Anterior cingulate cortex (tissue), 58 donors: ENCODE results near the gene EXOC2.
"Not testable (repeated sequence)": the region's sequence is repeated elsewhere in the genome, so short reads cannot be mapped to it uniquely, and the experiment has no call there.

Source experiments
- DNase-seq, 58 donors: peaks; one replicate each; lab custom pipeline; 2025; lab: John Stamatoyannopoulos, UW

The EXOC2 gene

DNA sequence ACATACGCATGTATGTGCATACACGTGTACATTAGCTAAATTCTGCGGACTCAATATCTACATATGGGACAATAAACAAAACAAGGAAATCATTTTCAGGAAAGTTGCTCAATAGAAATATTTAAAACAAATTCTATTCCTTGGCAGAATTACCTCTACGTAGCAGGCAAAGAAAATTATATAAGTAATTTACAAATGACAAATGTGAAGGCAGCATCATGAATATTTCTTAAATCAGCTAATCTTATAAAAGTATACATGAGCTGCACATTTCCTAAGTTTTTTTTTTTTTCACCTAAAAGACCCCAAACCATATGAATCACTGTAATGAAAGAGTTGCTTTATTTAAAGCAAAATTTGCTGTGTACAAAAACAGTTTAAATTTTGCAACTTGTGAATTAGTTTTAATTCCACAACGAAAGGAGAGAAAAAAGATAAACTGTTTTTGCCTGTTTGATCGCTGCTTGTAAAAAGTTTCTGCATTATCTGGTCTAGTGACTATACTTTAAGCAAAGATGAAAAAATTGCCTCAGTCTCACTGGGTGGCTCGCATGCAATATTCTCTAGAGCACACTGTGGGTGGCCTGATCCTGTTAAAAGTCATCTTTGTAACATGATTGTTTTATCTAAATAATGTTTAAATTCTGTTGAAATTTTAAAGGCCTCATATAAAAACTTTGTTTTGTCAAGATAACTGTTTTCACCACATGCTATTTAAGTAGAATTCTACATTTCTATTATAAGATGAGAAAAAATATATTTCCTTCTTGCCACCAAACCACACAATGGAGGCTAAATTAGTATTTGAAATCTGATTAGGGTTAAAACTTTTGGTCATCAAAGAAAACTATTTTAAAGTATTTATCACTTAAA lies 93.1 kb downstream of the EXOC2 start:
- no peak for DNase-seq

DNA sequence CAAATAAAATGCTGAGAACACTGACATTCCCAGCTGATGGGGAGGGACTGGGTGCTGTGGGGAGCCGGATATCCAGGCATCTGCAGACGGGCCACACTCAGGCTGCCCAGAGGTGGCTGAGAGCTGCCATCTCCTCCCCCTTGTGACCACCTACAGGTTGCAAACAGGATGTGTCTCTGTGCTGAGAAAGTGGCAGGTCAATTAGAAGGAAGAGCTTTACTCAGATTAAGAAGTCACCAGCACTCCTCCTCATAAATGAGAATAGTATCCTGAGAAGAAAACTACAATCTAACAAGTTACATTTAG lies 99.1 kb downstream of the EXOC2 start:
- no peak for DNase-seq

DNA sequence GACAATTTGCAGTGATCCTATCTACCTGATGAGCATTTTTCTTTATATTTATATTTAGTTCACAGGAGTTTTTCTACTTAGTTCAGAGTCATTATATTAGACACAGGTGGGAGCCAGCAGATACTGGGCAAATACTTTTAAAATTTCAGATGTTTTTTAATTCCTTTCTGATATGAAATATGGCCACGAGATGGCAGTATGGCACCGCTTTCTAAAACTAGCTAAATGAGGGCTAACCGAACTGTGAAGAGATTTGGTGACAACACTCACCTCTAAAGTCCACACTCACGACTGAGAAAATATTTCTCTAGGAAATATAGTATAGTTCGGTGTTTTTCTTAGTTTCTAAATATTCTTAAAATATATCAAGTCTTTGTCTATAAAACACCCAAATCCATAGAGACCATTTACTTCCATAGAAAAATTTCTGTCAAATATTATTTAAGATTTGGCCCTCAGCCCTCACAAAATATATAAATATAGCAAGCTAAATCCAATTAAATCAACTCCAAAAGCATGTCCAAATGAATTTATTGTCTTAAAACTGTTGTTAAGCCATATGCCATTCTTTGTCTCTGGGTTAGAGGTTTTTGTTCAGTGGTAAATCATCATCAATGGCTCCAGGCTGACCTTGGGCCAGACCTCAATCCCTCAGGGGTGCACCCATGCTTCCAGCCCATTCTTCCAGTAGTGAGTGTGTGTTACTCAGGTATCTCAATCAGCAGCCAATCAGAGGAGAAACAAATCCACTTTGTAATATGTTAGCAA lies 99.6 kb downstream of the EXOC2 start:
- peak in 15 of 58 donors; percentile 2 to 60 (median 12) for DNase-seq

DNA sequence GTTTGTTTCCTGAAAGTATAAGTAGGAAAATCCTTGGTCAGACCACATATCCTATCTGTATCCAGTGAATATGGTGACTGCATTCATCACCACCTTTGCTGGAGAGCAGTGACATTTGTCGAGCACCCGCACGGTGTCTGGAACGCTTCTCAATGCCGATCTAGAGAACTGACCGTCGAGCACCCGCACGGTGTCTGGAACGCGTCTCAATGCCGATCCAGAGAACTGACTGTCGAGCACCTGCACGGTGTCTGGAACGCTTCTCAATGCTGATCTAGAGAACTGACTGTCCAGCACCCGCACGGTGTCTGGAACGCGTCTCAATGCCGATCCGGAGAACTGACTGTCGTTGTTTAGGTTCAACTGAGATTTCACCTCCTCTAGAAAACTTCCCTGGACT lies 103.8 kb downstream of the EXOC2 start:
- no peak for DNase-seq

DNA sequence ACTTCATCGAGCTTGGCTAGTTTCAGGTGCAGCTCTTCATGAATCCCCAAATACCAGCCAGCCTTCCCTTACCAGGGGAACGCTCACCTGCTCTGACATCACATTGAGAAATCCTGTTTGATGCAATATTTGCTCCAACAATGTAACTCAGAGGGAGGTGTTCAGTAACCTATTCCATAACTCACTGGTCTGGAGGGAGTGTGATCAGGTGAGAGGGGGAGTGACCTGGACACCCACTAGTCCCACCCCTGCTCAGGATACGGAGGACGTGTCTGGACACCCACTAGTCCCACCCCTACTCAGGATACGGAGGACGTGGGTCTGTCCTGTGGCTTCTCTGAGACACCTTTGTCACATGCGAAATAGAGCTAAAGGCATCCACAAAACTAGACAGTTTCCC lies 106.4 kb downstream of the EXOC2 start:
- no peak for DNase-seq

DNA sequence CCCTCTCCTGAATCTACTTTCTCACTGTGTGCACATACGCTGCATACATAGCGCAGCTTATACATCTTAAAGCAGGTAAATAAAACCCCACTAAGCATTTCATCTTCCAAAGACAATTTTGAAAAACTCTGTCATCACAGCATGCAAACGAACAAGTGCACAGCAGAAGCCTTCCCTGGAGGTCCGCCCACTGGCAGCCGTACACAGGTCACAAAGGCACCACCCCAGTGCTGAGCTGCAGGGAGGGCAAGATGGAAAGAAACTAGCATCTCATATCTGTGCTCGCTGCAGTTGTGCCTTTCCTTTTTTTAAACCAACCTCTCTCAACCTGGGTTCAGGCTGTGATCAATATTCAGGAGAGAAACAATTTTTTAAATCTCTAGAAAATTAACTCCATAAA lies 109.3 kb downstream of the EXOC2 start:
- no peak for DNase-seq

DNA sequence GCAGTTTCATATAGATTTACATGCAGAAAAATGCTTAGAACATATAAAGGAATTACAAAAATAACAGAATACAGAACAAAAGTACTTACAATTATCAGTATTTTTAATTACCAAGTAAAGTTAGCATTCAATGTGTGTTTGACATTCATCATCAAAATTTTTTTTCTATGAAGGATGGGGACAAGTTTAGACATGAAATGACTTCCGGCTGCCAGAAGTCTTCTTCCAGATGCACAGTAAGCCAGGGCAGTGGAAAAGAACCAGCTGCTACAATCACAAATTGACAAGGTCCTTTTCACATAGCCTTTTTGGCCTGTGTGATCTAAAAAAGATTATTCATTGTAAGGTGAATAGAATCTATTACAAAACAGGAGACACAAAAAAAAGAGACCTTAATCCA lies 109.8 kb downstream of the EXOC2 start:
- DNase-seq, result no peak

DNA sequence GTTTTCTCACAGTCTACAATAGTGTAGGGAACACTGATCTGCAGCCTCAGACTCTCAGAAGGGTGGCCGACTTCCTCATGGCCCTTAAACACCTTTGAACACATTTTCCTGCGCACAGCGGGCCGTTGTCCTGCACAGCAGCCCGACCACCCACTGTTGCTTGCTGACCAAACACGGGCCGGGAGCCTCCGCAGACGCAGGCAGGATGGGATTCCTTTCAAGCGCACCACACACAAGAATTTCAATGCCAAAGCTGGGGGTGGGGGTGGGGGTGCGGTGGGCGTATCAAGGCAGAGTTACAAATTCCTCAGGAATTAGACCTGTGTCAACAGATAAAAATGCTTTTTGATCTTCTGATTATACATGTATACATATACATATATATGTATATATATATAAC lies 110.6 kb downstream of the EXOC2 start:
- DNase-seq, result no peak

DNA sequence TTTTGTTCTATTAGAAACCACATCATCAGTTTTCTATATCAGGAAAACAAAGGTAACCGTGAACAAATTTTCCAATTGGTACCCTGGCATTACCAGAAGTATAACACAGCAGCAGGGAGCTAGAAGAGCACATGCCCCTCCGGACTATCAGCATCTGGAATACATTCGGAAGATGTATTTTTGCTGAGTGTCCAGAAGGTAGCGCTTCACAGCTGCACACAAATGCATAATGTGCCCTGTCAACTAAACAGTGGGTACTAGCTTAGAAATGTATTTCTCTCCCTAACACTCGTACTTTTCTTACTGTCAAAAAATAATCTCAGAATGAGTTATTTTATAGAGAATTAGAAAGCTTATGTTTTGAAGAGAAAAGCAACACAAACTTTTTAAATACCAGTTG lies 113.6 kb downstream of the EXOC2 start:
- no peak for DNase-seq

DNA sequence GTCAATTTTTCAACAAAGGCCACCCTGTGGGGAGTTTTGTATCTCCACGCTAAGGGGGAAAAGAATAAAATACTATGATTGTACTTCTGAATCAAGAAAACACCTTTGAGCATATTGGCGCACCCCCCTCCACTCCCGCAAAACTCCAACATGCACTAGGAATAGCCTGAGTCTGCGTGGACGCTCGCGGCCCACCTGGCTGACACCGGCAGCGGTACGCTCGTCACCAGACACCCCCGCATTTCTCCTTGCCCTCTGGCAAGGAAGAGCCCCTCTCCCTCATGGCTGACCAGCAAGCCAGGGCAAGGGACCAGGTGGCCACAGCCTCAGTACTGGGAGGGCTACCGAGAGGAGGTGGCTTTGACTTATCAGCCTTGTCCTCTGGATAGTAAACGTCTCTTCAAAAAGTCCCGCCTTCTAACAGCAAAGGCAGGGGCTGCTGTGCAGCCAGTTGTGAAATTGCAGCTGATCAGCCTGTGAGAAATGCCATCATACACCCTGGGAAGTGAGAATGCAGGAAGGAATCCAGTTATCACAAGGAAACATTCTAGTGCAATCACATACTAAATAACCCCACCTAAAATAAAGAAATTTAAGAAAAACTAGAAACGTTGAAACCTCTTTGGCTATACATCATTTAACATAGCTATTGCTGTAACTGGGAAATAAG lies 120.2 kb downstream of the EXOC2 start:
- DNase-seq, result no peak

DNA sequence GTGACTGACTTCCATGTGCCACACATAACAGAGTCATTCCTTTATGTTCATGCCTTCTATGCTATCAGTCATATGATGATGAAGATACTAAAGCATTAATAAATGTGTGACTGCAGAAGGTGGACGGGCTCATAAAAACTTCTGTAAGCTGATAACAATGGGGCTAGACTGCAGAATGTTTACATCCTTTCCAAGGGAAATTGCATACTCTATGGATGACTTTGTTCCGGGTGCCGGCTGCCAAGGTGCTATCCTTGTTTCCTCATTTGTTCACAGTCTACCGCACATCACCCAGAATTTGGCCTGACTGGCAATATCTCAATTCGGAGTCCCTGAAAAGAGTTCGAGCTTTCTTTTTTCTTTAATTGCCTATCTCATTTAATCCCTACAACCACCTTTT lies 121.0 kb downstream of the EXOC2 start:
- DNase-seq, result no peak

DNA sequence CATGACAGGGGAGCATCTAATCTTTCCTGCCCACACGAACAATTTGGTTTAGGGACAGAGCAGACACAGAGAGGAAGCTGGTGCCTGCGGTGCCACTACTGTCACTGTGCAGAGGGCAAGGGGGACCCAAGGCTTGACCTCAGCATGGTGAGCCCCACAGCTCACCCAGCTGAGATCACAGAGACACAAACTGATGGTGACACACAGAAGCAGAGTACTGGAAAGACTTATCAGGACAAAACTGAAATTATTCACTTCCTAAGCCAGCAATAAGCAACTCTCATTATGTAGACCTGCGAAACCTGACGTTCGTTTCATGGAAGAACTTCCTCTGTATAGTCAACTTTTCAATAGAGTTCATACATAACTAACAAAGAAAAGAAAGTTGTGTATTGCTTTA lies 122.1 kb downstream of the EXOC2 start:
- no peak for DNase-seq

DNA sequence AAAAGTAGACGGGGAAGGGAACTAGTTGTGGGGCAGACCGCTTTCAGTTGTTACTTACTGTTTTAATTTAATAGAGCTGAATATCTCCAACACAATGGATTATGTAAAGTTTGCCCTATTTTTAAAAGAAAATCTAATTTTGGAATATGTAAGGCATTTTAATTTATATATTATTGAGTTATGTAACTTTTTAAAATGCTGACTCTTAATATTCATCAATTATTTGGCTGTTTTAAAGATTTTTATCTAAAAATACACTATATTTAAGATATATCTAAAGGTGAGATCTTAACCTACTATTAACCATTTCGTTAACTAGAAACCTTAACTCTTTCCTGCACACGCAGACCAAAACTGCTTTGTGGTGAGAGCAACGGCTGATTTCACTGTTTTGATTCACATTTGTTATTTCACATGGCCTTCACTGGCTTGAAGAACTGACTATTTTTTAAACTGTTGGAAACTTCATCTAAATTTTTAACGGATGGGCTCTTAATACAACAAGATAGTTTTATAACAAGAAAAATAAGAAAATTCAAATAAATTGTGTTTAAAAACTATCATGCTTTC lies 123.9 kb downstream of the EXOC2 start:
- no peak for DNase-seq

DNA sequence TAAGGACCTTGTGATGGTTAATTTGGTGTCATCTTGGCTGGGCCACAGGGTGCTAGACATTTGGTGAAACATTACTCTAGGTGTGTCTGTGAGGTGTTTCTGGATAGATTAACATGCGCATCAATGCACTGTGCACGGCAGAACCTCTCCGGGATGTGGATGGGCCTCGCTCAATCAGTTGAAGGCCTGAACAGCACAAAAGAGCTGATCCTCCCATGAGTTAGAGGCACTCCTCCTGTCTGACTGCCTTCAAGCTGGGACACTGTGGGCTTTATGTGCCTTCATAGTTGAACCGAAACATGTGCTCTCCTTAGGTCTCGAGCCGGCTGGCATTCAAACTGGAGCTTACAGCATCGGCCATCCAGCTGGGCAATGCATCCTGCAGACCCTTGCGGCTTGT lies 124.9 kb downstream of the EXOC2 start:
- no peak for DNase-seq

DNA sequence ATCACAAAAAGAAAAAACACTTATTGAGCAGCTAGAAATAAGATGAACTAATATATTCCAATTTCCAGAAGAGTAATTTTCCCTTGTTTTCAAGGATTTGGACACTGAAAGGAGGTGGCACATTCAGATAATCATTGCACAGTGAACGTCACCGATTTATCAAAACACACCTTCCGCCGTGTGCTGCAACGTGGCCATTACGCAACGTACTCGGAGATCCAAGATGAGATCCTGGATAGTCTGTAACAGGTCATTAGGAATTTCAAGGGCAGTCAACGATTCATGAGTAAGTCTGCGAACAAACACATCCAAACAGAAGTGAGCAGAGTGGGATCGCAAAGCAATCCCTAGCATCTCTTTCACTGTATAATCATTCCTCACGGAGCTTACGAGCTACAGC lies 129.1 kb downstream of the EXOC2 start:
- DNase-seq, result no peak

DNA sequence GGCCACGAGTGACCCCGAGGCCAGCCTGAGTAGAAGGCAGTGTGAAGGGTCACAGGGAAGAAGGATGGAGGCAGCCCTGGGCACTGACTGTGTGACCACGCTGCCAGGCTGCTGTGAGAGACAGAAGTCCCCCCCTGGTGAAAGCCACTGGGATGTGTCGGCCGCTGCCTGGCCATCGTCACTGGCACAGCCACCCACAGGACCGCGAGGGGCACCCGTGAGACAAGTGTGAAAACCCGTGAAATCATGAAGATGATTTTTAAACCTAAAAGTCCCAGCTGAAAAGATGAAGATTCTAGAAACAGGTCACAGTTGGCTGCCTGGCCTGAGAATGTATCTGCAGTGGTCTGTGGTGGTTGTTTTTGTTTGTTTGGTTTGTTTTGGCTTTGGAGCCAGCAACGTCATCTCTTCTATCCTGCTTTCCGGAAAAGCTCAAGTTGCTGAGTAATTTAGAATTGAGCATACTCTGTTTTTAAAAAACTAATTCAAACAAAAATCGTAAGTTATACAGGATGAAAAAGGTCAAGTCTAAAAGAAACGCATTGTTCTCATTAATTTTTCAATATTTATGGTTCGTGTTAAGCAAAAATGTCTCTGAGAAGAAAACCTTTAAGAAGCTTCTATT lies 130.8 kb downstream of the EXOC2 start:
- no peak for DNase-seq

DNA sequence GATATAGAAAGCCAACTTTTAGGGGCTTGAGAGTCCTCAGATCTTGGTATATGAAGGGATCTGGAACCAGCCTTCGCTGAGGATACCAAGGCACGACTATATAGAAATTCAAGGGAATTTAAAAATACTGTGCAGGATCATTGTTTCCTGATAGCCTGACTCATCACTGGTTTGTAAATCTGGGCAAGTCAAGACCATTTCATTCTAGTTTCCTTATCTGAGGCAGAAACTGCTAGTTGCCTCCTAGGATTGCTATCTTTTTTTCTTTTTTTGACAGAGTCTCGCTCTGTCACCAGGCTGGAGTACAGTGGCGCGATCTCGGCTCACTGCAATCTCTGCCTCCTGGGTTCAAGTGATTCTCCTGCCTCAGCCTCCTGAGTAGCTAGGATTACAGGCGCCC lies 131.6 kb downstream of the EXOC2 start:
- not testable (repeated sequence) for DNase-seq

DNA sequence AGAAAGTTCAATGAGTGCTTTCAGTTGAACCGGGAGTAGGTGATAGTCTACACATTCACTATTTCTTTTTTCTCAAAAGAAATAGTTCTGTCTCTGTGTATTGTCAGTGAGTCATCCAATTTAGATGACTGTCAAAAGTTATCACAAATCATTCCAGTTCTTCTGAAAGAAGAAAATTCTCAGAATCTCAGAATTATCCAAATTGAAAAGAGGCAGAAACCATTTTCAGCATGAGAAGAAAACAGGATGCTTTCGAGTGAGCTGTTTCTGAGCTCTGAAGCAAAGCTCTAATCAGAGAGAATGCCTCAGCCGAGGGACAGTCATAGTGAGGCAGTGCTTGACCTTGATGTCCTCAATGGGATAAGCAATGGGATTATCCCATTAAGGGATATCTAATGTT lies 134.0 kb downstream of the EXOC2 start:
- no peak for DNase-seq

DNA sequence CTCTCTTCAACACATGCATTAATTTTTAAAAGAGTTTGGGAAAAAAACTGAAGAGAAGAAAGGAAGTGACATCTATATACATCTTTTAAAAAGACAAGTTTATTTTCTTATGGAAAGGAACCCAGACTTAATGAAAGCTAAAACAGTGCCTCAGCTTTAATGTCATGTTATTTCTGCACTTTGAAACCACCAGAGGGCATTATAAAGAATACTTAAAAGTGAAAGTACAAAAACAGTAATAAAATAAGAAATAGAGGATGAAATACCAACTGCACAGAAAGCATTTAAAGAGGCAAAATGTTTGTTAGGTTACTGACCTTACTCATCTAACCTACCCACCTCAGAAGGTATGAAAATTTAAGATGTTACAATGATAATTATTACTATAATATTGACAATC lies 134.8 kb downstream of the EXOC2 start:
- DNase-seq, result no peak

DNA sequence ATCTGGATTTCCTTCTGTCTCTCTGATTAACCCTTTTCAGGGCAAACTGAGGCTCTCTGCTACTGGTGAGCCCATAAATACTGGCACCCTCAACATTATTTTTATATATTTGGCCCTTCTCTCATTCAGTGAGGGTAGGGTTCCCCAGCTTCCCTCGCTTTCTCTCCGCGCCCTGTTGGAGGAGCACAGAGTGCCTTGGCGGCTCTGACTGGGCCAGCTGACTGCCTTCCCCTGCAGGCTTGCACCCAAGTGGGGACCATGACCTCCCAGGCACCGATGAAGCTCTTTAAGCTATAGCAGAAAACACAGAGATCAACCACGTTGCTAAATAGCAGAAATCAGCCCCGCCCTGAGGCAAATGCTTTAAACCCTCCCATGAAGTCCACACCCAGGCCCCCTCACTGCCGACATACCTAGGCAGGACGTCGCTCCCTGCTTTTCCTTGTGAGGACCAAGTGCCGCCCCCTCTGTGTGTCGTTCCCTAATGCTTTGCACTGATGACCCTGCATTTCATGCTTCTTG lies 141.0 kb downstream of the EXOC2 start:
- no peak for DNase-seq

DNA sequence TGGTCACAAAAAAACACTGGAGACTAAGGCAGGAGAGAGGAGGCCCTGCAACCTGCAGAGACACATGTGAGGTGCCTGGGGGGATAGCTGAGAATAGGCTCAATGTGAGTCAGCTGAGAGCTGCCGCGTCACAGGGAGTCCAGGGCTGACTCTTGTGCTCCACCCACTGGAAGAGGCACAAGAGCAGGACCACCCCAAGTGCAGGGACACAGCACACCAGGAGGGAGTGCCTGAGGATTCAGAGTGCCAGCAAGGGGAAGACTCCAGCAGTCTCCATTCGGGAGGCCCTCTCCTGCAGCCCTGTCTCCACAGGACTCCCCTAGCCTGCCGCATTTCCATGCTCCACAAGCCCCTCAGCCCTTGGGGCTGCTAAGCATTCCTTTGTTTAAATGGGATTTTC lies 141.5 kb downstream of the EXOC2 start:
- peak in 1 of 58 donors; percentile 21 for DNase-seq
